ENCODE results near the gene CCDC78.

Gene CCDC78

DNA sequence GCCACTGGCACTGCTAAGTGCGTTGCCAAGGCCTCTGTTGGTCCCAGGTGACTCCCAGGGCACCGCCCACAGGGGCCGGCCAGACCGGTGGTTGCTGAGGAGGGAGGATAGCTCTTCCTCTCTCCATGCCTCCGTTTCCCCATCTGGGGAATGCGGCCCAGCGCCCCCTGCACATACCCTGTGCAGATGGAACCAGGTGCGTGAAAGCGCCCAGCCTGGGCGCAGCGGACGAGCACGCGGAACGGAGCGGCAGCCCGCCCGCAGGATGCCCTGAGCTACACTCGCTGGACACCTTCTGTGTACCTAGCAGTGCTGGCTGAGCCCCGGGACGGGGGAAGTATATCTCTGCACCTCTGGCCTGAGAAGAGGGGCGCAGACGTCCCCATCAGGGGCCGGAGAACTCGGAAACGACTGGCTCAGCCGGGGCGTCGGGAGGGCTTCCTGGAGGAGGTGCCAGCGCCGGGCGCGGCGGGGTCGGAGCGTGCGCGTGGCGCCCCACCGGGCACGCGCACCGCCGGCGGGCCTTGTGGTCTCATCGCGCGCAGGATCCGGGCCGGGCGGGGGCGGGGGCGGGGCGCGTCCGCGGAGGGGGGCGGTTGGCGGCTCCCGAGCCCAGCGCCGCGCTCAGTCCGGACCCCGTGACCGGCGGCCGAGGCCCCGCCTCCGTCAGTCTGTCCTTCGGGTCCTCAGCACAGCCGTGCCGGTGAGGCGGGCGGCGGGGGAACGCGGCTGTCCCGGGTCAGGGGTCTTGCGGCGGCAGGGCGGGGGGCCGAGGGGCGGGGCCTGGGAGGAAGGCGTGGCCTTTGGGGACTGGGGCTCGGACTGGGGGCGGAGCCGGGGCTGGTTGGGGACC, at the start of gene CCDC78, which contains the start of gene HAGHL:
Gene CCDC78, minus strand, starts transcription at position 6 of the 853 bp plus-strand sequence. CDS start 76 bp downstream, outside the sequence.
Gene HAGHL, plus strand, starts transcription at position 669 of the 853 bp plus-strand sequence. CDS start 404 bp downstream, outside the sequence.
- peak; percentile 88 for DNase-seq

- no peak for DNase-seq
Observed at GRCh38 chr16:775236-775796, 49.1 kb upstream of the CCDC78 start.

DNA sequence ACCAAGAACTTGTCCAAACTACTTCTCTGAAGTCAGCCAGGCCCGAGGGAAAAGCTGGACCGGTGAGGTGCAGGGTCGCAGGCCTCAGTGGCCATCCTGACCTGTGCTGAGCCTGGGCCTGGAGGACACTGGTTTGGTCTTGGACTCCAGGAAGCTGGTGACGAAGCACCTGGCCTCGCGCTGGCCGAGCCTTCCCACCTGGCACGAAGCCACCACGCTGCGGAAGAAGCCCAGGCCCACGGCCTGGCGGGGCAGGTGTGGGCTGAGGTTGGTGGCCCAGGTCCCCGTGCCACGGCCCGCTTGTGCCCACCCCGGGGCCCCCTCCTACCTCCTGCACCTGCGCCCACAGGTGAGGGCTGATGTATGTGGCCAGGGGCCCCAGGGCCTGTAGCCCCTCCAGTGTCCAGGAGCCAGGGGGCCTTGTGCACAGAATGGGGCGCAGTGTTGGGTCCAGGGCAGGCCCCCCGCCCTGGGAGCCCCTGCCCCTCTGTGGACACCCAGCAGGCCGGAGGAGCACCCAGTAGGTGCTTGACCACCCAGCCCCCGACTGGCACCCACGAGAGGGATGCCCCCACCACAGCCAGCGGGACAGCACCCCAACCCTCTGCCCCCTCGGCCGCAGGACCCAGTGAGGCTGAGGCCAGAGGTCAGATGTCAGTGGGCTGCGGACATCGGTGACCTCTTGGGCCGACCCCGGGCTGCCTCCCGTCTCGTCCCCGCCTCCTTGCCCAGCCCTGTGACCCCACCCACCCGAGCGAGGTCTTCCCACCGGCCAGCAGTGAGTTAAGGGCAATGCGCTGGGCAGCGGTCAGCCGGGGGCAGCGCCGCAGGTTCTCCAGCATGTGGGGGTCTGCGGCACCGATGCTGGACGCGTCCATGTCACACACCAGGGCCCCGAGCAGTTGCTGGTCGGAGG, 48.1 kb upstream of the CCDC78 start:
- no peak for DNase-seq

GRCh38 chr16:772959-773358, 46.7 kb upstream of the CCDC78 start:
- no peak for DNase-seq

DNA sequence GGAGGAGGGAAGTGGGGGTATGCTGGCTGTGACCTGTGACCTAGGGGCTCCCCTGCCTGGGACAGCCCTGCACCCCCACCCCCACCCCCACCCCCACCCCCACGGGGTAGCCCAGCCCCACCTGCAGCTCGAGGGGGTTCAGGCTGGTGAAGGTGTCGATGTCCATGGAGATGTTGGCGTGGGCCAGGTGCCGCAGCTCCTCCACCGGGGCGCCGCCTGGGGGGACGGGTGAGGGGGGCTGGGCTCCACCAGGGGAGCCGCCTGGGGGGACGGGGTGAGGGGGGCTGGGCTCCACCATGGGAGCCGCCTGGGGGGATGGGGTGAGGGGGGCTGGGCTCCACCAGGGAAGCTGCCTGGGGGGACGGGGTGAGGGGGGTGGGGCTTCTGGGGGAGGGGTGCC, 44.2 kb upstream of the CCDC78 start:
- DNase-seq, result no peak

GRCh38 chr16:769934-770333, 43.7 kb upstream of the CCDC78 start:
- DNase-seq, result no peak

GRCh38 chr16:769184-769784, 43.0 kb upstream of the CCDC78 start:
- no peak for DNase-seq

GRCh38 chr16:768428-768827, 42.2 kb upstream of the CCDC78 start:
- no peak for DNase-seq

GRCh38 chr16:767743-768235, 41.5 kb upstream of the CCDC78 start:
- no peak for DNase-seq

DNA sequence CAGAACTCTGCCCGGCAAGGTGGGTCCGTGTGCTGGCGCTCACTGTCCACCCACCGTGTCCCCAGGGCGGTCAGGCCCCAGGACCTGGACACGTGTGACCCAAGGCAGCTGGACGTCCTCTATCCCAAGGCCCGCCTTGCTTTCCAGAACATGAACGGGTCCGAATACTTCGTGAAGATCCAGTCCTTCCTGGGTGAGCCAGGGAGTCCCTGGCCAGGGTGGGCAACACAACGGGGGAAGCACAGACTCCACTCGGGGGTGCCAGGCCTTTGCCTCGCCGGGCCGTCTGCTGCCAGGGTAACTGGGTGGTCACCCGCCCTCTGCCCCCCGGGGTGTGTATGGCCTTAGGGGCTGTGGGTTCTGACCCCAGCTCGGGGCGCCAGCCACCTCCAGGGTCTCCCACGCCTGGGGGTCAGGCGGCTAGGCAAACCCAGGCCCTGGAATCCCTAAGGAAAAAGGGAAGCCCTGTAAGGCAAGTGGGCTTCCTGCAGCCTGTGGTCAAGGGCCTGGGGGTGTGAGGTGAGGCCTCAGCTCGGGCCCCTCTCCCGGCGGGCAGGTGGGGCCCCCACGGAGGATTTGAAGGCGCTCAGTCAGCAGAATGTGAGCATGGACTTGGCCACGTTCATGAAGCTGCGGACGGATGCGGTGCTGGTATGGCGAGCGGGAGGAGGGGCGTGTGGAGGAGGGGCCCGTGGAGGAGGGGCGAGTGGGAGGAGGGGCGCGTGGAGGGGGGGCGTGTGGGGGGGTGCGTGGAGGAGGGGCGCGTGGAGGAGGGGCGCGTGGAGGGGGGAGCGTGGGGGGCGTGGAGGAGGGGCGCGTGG, 40.8 kb upstream of the CCDC78 start:
- no peak for DNase-seq

DNA sequence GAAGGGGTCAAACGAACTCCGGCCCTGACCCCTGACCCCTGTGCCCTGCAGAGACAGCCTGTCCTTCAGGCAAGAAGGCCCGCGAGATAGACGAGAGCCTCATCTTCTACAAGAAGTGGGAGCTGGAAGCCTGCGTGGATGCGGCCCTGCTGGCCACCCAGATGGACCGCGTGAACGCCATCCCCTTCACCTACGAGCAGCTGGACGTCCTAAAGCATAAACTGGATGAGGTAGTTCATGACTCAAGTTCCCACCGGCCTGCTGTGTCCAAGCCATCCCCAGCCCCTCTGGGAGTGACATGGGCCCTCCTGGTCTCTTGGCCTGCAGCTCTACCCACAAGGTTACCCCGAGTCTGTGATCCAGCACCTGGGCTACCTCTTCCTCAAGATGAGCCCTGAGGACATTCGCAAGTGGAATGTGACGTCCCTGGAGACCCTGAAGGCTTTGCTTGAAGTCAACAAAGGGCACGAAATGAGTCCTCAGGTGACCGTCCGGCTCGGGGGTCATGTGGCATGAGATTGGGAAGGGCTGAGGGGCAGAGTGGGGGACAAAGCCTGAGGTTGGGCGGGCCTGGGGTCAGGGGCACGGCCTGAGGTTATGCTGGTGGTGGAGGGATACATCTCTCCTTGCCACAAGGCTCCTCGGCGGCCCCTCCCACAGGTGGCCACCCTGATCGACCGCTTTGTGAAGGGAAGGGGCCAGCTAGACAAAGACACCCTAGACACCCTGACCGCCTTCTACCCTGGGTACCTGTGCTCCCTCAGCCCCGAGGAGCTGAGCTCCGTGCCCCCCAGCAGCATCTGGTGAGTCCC, 40.0 kb upstream of the CCDC78 start:
- no peak for DNase-seq

GRCh38 chr16:765488-765865, 39.2 kb upstream of the CCDC78 start:
- no peak for DNase-seq

GRCh38 chr16:764848-765487, 38.7 kb upstream of the CCDC78 start:
- DNase-seq, result no peak

DNA sequence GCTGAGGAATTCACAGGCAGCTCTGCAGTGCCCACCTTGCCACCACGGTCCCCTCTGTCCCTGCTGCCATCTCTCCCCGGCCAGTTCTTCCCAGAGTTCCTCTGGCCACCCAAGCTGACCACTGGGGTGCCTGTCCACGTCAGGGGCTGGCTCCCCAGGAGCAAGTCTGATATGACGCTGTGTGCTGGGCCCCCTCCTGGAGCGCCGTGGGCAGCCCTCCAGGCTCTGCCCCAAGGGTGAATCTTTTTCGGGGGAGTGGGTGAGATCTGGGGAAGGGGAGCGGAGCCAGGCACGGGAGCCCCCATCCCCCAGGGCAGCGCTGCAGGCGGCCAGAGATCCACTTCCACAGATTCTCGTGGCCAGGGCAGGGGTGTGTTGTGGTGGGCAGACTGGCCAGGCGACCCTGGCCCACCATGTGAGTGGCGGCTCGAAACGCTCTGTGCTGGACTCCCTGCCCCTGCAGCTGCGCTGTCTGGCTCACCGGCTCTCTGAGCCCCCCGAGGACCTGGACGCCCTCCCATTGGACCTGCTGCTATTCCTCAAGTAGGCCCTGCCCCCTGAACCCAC, 38.0 kb upstream of the CCDC78 start:
- no peak for DNase-seq

GRCh38 chr16:763369-764183, 37.3 kb upstream of the CCDC78 start:
- DNase-seq, result no peak

DNA sequence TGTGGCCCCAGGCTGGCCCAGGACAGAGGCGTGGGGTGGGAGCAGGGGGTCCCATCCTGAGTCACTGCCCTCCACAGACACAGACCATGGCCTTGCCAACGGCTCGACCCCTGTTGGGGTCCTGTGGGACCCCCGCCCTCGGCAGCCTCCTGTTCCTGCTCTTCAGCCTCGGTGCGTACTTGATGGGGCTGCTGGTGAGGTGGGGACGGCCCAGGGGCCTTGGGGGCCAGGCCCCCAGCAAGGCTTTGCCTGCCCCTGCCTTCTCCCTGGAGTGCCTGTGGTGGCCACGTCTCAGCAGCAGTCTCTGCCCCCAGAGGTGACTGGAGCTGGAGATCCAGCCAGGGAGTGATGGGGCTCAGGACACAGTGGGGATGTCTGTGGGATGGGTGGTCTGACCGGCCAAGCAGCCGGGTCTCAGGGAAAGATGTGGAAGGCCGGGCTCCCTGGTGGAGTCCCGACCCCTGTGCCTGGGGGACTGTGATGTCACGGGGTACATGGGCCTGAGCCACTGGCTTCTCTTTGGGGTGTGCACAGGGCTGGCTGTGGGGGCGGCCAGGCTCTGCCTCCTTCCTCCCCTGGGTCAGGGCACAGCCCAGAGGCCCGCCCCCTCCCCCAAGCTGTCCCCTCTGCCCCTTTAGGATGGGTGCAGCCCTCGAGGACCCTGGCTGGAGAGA, 36.5 kb upstream of the CCDC78 start:
- no peak for DNase-seq

DNA sequence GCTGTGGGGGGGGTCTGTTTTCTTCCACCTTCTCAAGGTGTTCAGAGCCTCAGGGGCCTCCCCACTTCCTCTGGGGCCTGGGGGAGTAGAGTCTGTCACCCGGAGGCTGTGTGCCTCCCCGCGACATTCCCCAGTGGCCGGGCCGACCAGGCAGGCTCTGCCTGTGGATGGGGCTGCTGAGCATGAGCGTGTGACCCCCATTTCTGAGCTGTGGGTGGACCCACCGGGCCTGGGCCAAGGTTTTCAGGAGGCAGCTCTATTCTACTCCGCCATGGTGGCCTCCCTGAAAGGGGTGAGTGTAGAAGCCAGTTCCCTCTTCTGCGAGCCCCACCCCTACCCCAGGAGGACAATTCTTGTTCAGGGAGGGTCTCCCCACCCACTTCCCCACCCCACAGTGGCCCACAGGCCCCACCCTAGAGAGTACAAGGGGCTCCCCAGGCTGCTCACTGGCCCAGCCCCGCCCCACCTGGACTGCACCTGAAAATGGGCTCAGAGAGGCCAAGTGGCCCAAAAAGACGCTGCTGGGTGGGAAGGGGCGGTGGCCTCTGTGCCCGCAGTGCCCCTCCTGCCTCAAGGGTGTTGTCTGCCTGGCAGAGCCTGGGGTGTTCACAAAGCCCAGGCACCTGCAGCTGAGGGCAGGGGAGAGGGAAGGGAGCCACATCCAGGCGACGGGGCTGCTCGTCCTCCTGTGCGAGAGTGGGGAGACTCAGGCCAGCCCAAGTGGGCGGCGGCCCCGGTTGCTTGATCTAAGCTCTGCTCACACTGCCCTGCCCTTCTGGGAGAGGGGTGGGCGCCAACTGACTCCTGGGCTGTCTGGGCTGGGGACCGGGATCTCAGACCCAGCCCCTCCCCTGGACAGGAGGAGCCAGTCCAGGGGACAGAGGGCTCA, 35.6 kb upstream of the CCDC78 start:
- no peak for DNase-seq

All from 8988T (cell line).